ENCODE measurements around the gene ERVMER34-1. TPM values are rescaled to one million over a fixed set of nuclear protein-coding genes. Genes with fewer than 3 reads are reported as not detected.

Gene ERVMER34-1
- total RNA-seq, 1 donor from 2014 or later, result 3.5 TPM

GRCh38 chr4:52704133-52704532 lies 47.1 kb downstream of the ERVMER34-1 start:
- Histone ChIP-seq H3K4me3 (ENCODE audit: low read depth, low read length) (no peak overlapping the region), H3K27me3 (ENCODE audit: control insufficient read depth, insufficient read depth, low read length) (no peaks in the 10 kb centered on the region), H3K36me3 (ENCODE audit: control insufficient read depth, insufficient read depth, low read length) (no peaks in the 10 kb centered on the region)
- TF ChIP-seq, protein P1, sequence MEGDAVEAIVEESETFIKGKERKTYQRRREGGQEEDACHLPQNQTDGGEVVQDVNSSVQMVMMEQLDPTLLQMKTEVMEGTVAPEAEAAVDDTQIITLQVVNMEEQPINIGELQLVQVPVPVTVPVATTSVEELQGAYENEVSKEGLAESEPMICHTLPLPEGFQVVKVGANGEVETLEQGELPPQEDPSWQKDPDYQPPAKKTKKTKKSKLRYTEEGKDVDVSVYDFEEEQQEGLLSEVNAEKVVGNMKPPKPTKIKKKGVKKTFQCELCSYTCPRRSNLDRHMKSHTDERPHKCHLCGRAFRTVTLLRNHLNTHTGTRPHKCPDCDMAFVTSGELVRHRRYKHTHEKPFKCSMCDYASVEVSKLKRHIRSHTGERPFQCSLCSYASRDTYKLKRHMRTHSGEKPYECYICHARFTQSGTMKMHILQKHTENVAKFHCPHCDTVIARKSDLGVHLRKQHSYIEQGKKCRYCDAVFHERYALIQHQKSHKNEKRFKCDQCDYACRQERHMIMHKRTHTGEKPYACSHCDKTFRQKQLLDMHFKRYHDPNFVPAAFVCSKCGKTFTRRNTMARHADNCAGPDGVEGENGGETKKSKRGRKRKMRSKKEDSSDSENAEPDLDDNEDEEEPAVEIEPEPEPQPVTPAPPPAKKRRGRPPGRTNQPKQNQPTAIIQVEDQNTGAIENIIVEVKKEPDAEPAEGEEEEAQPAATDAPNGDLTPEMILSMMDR (IDR thresholded peaks at IDR 0.05; ENCODE audit: insufficient read depth, low read length, poor library complexity, severe bottlenecking), result no peak
- no peak for DNase-seq (ENCODE audit: low read depth)

GRCh38 chr4:52701207-52701606 lies 50.0 kb downstream of the ERVMER34-1 start:
- DNase-seq (ENCODE audit: low read depth), result no peak
- TF ChIP-seq, protein P1 (IDR thresholded peaks at IDR 0.05; ENCODE audit: insufficient read depth, low read length, poor library complexity, severe bottlenecking), result no peak
- no peaks in the 10 kb centered on the region for H3K36me3 ChIP-seq (ENCODE audit: control insufficient read depth, insufficient read depth, low read length)
- no peaks in the 10 kb centered on the region for H3K27me3 ChIP-seq (ENCODE audit: control insufficient read depth, insufficient read depth, low read length)
- no peak overlapping the region for H3K4me3 ChIP-seq (ENCODE audit: low read depth, low read length)

DNA sequence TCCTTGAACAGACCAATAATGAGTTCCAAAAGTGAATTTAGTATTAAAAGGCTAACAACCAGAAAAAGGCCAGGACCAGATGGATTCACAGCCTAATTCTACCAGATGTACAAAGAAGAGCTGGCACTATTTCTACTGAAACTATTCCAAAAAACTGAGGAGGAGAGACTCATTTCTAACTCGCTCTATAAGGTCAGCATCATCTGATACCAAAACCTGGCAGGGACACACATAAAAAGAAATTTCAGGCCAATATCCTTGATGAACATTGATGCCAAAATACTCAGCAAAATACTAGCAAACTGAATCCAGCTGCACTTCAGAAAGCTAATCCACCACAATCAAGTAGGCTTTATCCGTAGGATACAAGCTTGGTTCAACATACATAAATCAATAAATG lies 56.3 kb downstream of the ERVMER34-1 start:
- Histone ChIP-seq H3K36me3 (ENCODE audit: control insufficient read depth, insufficient read depth, low read length) (no peaks in the 10 kb centered on the region), H3K4me3 (ENCODE audit: low read depth, low read length) (no peak overlapping the region), H3K27me3 (ENCODE audit: control insufficient read depth, insufficient read depth, low read length) (no peaks in the 10 kb centered on the region)
- TF ChIP-seq, protein P1 (IDR thresholded peaks at IDR 0.05; ENCODE audit: insufficient read depth, low read length, poor library complexity, severe bottlenecking), result no peak
- DNase-seq (ENCODE audit: low read depth), result no peak

DNA sequence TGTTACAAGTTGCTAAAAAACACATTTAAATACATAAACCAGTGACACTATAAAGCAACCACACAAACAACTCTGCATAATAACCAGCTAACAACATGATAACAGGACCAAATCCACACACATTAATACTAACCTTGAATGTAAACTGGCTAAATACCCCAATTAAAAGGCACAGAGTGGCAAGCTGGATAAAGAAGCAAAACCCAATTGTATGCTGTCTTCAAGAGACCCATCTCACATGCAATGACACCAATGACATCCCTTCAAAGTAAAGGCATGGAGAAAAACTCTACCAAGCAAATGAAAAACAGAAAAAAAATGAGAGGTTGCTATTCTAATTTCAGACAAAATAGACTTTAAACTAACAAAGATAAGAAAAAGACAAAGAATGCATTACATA lies 57.7 kb downstream of the ERVMER34-1 start:
- Histone ChIP-seq H3K27me3 (ENCODE audit: control insufficient read depth, insufficient read depth, low read length) (no peaks in the 10 kb centered on the region), H3K36me3 (ENCODE audit: control insufficient read depth, insufficient read depth, low read length) (no peaks in the 10 kb centered on the region), H3K4me3 (ENCODE audit: low read depth, low read length) (no peak overlapping the region)
- no peak for DNase-seq (ENCODE audit: low read depth)
- TF ChIP-seq, protein P1 (IDR thresholded peaks at IDR 0.05; ENCODE audit: insufficient read depth, low read length, poor library complexity, severe bottlenecking), result no peak

Other genes starting within 250 kb of the ERVMER34-1 start
- 12.6 and 14.9 TPM in 2 replicates for gene USP46, start 92.1 kb downstream of the ERVMER34-1 start, total RNA-seq
- 0.67 and 2.1 TPM in 2 replicates for gene RASL11B, start 110.9 kb upstream of the ERVMER34-1 start, total RNA-seq